K562 (cell line): ENCODE results near the gene NUCKS1. TPM values are rescaled to one million over a fixed set of nuclear protein-coding genes. Genes with fewer than 3 reads are reported as not detected.

Source experiments
- CBFA2T3 ChIP-seq: fragments of 450-650 bp; IDR thresholded peaks from 2 replicates; pipeline ENCODE4 v1.6.1; 2017
- CHD1 ChIP-seq: fragments of 200-600 bp; sonication (generic); IDR thresholded peaks from one replicate; pipeline ENCODE4 v1.6.1; 2012; ENCODE audit warnings: mild to moderate bottlenecking, moderate library complexity, low read length, inconsistent platforms
- DIDO1 ChIP-seq: fragments of 450-650 bp; IDR thresholded peaks from 2 replicates; pipeline ENCODE4 v1.6.1; 2016; ENCODE audit warnings: low read depth, missing biosample characterization, missing genetic modification characterization
- ESRRB ChIP-seq: fragments of 250-450 bp; sonication (Bioruptor Pico); IDR thresholded peaks from 2 replicates; pipeline ENCODE4 v1.5.0; 2020; ENCODE audit warnings: mild to moderate bottlenecking, moderate library complexity, borderline replicate concordance
- KLF1 ChIP-seq: fragments of 450-650 bp; IDR thresholded peaks from 2 replicates; pipeline ENCODE4 v1.6.1; 2016; ENCODE audit warnings: missing genetic modification characterization, missing compliant biosample characterization
- LEF1 ChIP-seq: fragments of 450-650 bp; IDR thresholded peaks from 2 replicates; pipeline ENCODE4 v1.6.1; 2016; ENCODE audit warnings: mild to moderate bottlenecking
- MXI1 ChIP-seq: IDR thresholded peaks from 2 replicates; pipeline ENCODE4 v1.6.1; 2011; ENCODE audit warnings: low read depth, mild to moderate bottlenecking, improper control_type of control experiment, low read length
- NCOA2 ChIP-seq, 2 experiments: fragments of 450-650 bp; IDR thresholded peaks; 2 replicates each; pipeline ENCODE4 v1.6.1; 2018; ENCODE audit warnings: mild to moderate bottlenecking in 2 of 2, moderate library complexity in 1 of 2; ENCODE audit not compliant: partially characterized antibody in 2 of 2
- NCOA4 ChIP-seq: fragments of 450-650 bp; IDR thresholded peaks from 2 replicates; pipeline ENCODE4 v1.6.1; 2018; ENCODE audit warnings: mild to moderate bottlenecking; ENCODE audit not compliant: partially characterized antibody
- PPARD ChIP-seq: fragments of 250-450 bp; sonication (Bioruptor Pico); IDR thresholded peaks from 2 replicates; pipeline ENCODE4 v1.8.0; 2022; ENCODE audit warnings: inconsistent platforms, mild to moderate bottlenecking, moderate library complexity
- SAP30 ChIP-seq: fragments of 200-600 bp; sonication (generic); IDR thresholded peaks from 2 replicates; pipeline ENCODE4 v1.6.1; 2012; ENCODE audit warnings: borderline replicate concordance, low read depth, mild to moderate bottlenecking, moderate library complexity, low read length, control low read depth, inconsistent platforms; ENCODE audit not compliant: insufficient read depth, poor library complexity, severe bottlenecking
- SMARCE1 ChIP-seq: fragments of 450-650 bp; IDR thresholded peaks from 2 replicates; pipeline ENCODE4 v1.7.1; 2016; ENCODE audit warnings: mild to moderate bottlenecking
- SRSF3 ChIP-seq: fragments of 200-400 bp; formaldehyde crosslinking; IDR thresholded peaks from 2 replicates; pipeline ENCODE4 v1.6.1; 2016; ENCODE audit warnings: mild to moderate bottlenecking, low read length, moderate library complexity; ENCODE audit not compliant: insufficient read depth
- TRIM24 ChIP-seq, 2 experiments: fragments of 450-650 bp; IDR thresholded peaks; 2 replicates each; pipeline ENCODE4 v1.6.1; 2016
- ZBTB7A ChIP-seq: IDR thresholded peaks from 2 replicates; pipeline ENCODE4 v1.6.1; 2011; ENCODE audit warnings: low read depth, mild to moderate bottlenecking, low read length, moderate library complexity, borderline replicate concordance; ENCODE audit not compliant: control insufficient read depth
- ZFP36 ChIP-seq: fragments of 150-350 bp; IDR thresholded peaks from 2 replicates; pipeline ENCODE4 v1.6.1; 2018; ENCODE audit warnings: low read length, low read depth; ENCODE audit not compliant: partially characterized antibody
- ZFX ChIP-seq: sonication (generic); formaldehyde crosslinking; IDR thresholded peaks from 2 replicates; pipeline ENCODE4 v1.8.0; 2022; ENCODE audit warnings: mild to moderate bottlenecking, missing genetic modification reagents, moderate library complexity
- ZNF12 ChIP-seq: sonication (generic); formaldehyde crosslinking; IDR thresholded peaks from 2 replicates; pipeline ENCODE4 v1.4.0; 2020; ENCODE audit warnings: mild to moderate bottlenecking, missing genetic modification reagents
- ZNF224 ChIP-seq: sonication (generic); formaldehyde crosslinking; IDR thresholded peaks from 2 replicates; pipeline ENCODE4 v1.8.0; 2022; ENCODE audit warnings: mild to moderate bottlenecking, missing genetic modification reagents
- ZNF639 ChIP-seq, 2 experiments: fragments of 200-800 bp in 1 of 2; sonication (Bioruptor generic) in 1 of 2; sonication (generic) in 1 of 2; formaldehyde crosslinking in 1 of 2; IDR thresholded peaks in 1 of 2; conservative IDR thresholded peaks in 1 of 2; 2 replicates each; pipeline versions ENCODE4 v1.5.0 to v1.6.1; 2016 to 2020; ENCODE audit warnings: missing compliant biosample characterization in 1 of 2, missing genetic modification characterization in 1 of 2, missing genetic modification reagents in 1 of 2
- ZNF668 ChIP-seq: fragments of 250-450 bp; sonication (Bioruptor Pico); IDR thresholded peaks from 2 replicates; pipeline ENCODE4 v1.8.0; 2022; ENCODE audit warnings: mild to moderate bottlenecking, inconsistent platforms
- polyA plus RNA-seq, 8 experiments: library from polyadenylated mRNA; depleted of rRNA in 4 of 8; stranded (reverse) in 5 of 8; unstranded in 3 of 8; fragments of >200 nt; fragmentation: Nextera tagmentation in 2 of 8; fragmentation: Illumina TruSeq in 1 of 8; extraction: Ambion mirVana in 2 of 8; extraction: Trizol in 1 of 8; gene quantifications; 2 replicates each; pipeline versions ENCODE4 v1.2.1 to v1.2.3, GENCODE V29; 2011 to 2014; ENCODE audit warnings: inconsistent platforms in 1 of 8, missing spikeins in 1 of 8
- total RNA-seq, 7 experiments: library from RNA; depleted of rRNA in 6 of 7; stranded (reverse); fragments of >200 nt in 6 of 7; fragmentation: Illumina TruSeq in 2 of 7; extraction: Trizol in 2 of 7; gene quantifications; 2 replicates each; pipeline versions ENCODE4 v1.2.1 to v1.2.3, GENCODE V29; 2011 to 2021; ENCODE audit warnings: low replicate concordance in 1 of 7
- TF ChIP-seq, protein P1 (sequence below): fragments of 250-450 bp; sonication (Bioruptor Pico); IDR thresholded peaks from 2 replicates; pipeline ENCODE4 v1.6.1; 2021; ENCODE audit warnings: mild to moderate bottlenecking
- TF ChIP-seq, protein P2 (sequence below): sonication (generic); formaldehyde crosslinking; IDR thresholded peaks from 2 replicates; pipeline ENCODE4 v1.8.0; 2023; ENCODE audit warnings: mild to moderate bottlenecking, missing genetic modification reagents

The NUCKS1 gene
- total and polyA plus RNA-seq, 9 of the 15 experiments (the other 6 are each of a cell fraction or from before 2014, with no cell fraction given): 66.7 to 244 (median 149) TPM

- TF ChIP-seq ZNF639 (CRISPR knock-in tag; conservative IDR thresholded peaks at IDR 0.05 in 1 of 2, IDR thresholded peaks at IDR 0.05 in 1 of 2) (peak in 1 of 2 experiments; percentile 85; a peak in 2 of 4 replicates), NCOA2 (IDR thresholded peaks at IDR 0.05; ENCODE audit: partially characterized antibody in 2 of 2) (no peak), SMARCE1 (peak; percentile 65), MXI1 (no peak; the same call in 1 of the 2 replicates), CBFA2T3 (no peak), ZNF224 (CRISPR knock-in tag) (no peak), ESRRB (CRISPR knock-in tag) (no peak), ZFP36 (no peak), PPARD (CRISPR knock-in tag) (no peak), ZNF668 (CRISPR knock-in tag) (peak; percentile 75; the same call in 1 of the 2 replicates), KLF1 (tag) (no peak), CHD1 (no peak), ZFX (CRISPR knock-in tag) (no peak), NCOA4 (no peak), SAP30 (peak; percentile 29), LEF1 (peak; percentile 59; the same call in 1 of the 2 replicates), DIDO1 (peak; percentile 80), ZNF12 (no peak), SRSF3 (no peak), TRIM24 (IDR thresholded peaks at IDR 0.05) (peak in 1 of 2 experiments; percentile 63; a peak in 1 of 4 replicates), ZBTB7A (peak; percentile 75; the same call in 1 of the 2 replicates)
- TF ChIP-seq, protein P1, sequence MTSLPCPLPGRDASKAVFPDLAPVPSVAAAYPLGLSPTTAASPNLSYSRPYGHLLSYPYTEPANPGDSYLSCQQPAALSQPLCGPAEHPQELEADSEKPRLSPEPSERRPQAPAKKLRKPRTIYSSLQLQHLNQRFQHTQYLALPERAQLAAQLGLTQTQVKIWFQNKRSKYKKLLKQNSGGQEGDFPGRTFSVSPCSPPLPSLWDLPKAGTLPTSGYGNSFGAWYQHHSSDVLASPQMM: no peak
- TF ChIP-seq, protein P2, sequence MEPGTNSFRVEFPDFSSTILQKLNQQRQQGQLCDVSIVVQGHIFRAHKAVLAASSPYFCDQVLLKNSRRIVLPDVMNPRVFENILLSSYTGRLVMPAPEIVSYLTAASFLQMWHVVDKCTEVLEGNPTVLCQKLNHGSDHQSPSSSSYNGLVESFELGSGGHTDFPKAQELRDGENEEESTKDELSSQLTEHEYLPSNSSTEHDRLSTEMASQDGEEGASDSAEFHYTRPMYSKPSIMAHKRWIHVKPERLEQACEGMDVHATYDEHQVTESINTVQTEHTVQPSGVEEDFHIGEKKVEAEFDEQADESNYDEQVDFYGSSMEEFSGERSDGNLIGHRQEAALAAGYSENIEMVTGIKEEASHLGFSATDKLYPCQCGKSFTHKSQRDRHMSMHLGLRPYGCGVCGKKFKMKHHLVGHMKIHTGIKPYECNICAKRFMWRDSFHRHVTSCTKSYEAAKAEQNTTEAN: no peak
Observed at GRCh38 chr1:205775015-205775716, 25.2 kb upstream of the NUCKS1 start, which contains the start of gene RAB29 (continued).
